ENCODE measurements around the gene NSFL1C.

DNA sequence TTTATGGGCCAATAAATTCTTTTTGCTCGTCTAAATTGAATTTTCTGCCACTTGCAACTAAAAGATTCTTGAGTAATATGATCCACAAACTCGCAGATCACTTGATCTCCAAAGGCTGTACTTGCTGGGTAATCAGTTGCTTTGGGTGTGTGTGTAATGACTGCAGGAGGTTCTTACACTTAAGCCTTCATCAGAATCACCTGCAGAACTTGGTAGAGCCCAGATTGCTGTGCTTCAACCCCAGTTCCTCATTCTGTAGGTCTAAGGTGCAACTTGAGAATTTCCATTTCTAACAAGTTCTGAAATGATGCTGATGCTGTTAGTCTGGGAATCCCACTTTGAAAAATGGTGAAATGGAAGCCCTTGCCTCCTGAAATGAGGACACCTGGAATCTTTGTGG, 60.8 kb downstream of the NSFL1C start:
- TF ChIP-seq, protein P1, sequence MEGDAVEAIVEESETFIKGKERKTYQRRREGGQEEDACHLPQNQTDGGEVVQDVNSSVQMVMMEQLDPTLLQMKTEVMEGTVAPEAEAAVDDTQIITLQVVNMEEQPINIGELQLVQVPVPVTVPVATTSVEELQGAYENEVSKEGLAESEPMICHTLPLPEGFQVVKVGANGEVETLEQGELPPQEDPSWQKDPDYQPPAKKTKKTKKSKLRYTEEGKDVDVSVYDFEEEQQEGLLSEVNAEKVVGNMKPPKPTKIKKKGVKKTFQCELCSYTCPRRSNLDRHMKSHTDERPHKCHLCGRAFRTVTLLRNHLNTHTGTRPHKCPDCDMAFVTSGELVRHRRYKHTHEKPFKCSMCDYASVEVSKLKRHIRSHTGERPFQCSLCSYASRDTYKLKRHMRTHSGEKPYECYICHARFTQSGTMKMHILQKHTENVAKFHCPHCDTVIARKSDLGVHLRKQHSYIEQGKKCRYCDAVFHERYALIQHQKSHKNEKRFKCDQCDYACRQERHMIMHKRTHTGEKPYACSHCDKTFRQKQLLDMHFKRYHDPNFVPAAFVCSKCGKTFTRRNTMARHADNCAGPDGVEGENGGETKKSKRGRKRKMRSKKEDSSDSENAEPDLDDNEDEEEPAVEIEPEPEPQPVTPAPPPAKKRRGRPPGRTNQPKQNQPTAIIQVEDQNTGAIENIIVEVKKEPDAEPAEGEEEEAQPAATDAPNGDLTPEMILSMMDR (IDR thresholded peaks at IDR 0.05) = no peak
- TF ChIP-seq ZFX (IDR thresholded peaks at IDR 0.05; ENCODE audit: borderline replicate concordance) = no peak
